HG03442 (cell line): ENCODE data around the gene PIP5K1C.

Experiments used
- ATAC-seq: cut with Tn5 transposase; IDR thresholded peaks from one replicate; pipeline ENCODE4 v1.9.1; 2021; ENCODE audit warnings: mild to moderate bottlenecking, moderate library complexity; ENCODE audit not compliant: unreplicated experiment

PIP5K1C gene

GRCh38 chr19:3646336-3647092, 53.8 kb downstream of the PIP5K1C start:
- ATAC-seq: no peak

DNA sequence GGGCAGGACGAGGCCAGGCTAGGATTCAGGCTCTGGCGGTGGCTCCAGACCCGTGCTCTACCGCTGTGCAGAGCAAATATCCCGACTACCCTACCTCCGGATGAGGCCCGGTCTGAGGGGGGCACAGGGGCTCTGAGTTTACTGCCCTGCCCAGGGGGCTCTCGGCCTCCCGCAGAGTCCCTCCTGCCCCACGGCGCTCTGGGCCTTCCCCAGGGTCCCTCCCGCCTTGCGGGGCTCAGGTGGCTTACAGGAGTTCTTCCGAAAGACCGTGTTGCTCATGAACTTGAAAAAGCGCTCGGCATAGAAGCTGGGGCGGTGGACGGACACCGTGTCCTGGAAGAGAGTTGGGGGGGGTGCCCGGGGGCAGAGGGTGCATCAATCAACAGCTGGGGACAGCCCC, 54.5 kb downstream of the PIP5K1C start:
- ATAC-seq: no peak

DNA sequence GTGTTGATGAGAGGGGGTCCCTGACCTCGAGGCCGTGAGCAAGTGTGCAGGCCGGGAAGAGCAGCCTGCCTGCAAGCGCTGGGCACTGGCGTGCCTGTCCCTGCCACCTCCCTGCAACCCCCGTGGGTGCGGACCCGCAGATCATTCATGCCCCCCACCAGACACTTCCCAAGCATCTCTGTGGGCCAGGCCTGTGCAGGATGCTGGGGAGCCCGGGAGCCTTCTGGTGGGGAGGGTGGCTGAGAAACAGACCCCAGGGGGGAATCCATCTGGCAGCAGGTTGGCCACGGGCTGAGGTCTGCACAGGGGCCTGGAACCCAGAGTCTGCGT, 55.2 kb downstream of the PIP5K1C start:
- ATAC-seq: no peak

DNA sequence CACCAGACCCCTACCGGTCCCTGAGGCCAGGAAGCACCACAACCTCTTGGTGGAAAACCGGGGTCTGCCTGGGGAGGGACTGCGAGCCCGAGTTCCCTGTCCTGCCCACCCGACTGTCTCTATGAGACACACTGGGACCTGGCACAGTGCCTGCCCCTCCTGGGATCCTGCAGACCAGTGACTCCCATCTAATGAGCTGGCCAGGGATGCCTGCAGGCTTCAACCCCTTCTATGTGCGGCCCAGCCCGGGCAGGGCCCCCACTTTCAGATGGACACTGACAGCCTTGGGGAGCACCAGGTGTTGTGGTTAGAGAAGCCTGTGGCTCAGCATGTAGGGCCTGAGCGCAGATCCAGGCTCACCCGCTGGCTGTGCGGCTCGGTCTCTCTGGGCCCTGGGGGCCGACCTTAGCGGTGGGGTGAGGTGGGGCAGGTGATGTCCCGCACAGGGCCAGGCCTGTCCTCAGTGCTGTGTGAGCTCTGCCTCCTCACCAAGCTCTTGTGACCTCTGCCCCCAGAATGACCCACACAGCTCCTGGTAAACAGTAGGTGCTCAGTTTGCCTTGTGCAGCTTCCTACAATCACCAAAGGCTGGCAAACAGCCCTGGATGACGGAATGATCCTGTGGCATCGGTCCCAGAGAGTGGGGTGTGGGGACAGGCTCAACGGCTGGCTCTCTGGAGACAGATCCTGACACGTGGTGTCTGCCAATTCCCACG, 55.8 kb downstream of the PIP5K1C start:
- ATAC-seq: no peak

DNA sequence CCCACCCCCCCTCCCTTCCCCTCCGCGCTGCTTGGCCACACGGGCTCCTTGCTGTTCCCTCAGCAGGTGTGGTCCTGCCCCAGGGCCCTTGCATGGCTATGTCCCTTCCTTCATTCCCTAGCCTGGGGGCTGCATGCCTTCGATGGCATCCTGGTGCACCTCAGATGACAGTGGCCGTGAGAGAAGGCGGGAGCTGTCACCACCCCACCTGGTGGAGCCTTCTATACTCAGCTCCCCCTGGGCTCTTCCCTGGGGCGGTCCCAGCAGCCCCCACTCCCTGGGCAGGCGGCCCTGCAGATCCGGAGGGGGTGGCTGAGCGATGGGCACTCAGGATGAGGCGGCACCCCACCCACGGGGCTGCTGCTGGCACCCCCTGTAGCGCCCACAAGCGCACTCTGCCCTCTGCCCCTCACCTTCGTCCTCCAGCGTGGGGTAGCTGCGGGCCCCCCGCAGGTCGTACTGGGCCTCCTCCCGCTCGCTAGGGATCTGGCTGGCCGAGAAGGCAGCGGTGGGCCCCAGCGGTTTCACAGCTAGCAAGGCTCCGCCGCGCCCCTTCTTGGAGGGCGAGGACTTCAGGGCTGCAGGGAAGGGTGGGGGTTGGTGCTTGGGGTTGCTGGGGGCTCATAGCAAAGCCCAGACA, 56.5 kb downstream of the PIP5K1C start:
- no peak for ATAC-seq

- no peak for ATAC-seq
Observed at GRCh38 chr19:3642987-3643673, 57.1 kb downstream of the PIP5K1C start.

- no peak for ATAC-seq
Observed at GRCh38 chr19:3642296-3642695, 58.0 kb downstream of the PIP5K1C start.

GRCh38 chr19:3641515-3642269, 58.6 kb downstream of the PIP5K1C start:
- no peak for ATAC-seq

- no peak for ATAC-seq
Observed at GRCh38 chr19:3639479-3639878, 60.8 kb downstream of the PIP5K1C start.

GRCh38 chr19:3638208-3639193, 61.8 kb downstream of the PIP5K1C start:
- ATAC-seq: no peak

DNA sequence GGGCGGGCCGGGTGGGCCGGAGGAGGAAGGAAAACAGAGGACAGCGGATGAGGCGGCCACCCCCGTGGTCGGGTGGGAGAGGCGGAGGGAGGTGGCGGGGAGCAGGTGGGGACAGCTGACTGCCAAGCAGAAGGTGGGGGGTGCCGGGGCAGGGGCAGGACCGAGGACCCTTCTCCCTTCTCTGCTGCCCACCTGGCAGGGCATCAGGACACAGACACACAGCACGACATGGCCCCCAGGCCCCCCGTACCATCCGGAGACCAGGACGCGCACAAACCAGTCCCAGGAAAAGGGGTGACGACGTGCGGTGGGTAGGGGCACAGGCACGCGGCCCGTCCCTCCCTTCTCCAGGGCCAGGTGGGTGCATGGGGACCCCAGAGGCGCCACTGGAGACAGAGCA, 62.6 kb downstream of the PIP5K1C start:
- ATAC-seq: no peak

- no peak for ATAC-seq
Observed at GRCh38 chr19:3636962-3637361, 63.3 kb downstream of the PIP5K1C start.

DNA sequence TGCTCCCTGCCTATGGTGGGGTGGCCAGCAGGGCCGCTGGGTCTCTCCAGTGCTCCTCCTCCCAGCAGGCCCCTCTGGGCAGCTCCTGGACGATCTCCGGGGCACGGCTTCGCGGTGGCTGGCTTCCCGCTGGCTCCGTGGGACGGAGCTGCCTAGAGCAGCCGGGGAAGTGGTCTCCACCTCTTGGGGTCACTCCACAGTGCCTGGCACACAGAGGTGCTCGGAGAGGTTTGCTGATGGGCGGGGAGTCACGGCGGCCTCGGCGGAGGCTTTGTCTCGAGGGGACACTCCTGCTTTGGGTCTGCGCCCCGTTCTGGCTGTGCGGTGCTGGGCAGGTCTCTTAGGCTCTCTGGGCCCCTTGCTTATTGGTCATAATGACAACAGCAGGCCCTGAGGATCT, 63.8 kb downstream of the PIP5K1C start:
- no peak for ATAC-seq

DNA sequence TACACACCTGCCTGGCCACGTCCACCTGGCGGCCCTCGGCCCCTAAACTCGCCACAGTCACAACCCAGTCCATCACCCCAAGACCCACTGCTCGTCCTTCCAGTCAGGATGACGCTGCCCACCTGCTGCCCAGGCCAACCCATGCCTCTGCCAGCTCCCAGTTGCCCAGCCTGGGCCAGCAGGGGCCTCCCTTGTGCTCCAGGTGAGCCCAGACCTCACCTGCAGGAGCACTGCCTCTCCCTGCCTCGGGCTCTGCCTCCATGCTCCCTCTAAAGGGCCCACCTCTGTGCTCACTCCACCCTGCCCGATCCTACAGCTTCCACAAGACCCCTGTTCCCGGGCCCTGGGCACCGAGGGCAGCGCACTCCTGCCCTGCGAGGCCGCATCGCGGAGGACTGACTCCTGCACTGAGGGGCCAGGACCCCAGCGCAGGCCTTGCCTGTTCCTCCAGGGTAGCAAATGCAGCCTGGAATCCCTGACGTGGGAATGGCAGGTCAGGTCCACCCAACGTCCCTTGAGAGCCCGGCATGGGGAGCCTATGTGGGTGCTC, 65.7 kb downstream of the PIP5K1C start:
- no peak for ATAC-seq

DNA sequence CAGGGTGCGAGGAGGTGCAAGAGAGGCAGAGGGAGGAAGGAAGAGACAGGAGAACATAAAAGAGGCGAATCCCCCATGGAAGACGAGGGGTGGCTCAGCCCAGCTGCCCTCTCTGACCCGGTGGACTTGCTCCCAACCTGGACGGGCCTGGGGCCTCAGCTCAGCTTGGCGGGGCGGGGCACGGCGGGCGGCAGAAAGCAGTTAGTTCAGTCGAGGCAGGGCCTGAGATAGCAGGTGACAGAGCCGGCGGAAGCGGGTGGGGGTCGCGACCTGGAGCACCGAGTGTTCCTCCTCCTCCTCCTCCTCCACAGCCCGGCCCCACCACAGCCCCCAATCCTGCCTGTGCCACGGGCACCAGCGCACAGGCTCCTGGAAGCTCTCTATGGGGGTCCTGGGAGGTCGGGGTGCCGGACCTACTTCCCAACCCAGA, 66.7 kb downstream of the PIP5K1C start:
- ATAC-seq: no peak

DNA sequence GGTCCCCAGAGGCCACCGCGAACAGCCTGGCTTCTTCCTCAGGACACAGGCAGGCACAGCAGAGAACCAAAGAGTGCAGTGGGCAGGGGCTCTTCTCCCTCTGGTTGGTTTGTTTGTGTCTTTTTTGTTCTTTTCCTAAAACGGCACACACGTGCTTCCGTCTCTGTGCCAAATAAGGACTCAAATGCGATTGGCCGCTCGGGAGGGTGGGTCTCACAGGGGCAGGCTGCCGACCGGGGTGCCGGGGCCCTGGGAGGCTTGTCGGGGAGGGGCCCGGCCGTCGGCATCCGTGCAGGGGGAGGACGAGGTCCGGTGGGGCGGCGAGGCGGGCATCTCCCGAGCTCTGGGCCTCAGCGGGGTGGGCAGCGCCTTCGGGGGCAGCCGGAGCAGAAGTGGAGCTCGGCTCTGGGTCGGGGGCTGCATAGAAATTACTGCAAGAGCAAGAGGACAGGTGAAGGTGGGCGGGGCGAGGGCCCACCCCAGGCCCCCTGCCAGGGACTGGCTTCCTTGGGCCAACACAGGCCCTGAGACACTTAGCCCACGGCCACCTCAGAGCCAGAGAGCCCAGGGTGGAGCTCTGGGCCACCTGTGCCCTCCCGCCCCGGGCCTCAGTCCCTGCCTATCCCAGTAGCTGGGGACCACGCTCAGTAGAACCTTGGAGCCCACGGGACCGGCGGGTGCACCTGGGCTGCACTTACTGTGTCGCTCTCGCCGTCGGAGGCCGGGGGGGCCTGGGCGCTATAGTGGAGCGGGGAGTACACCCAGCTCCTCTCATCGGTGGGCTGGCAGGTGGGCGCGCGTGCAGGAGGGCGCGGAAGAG, 67.3 kb downstream of the PIP5K1C start:
- ATAC-seq: no peak

DNA sequence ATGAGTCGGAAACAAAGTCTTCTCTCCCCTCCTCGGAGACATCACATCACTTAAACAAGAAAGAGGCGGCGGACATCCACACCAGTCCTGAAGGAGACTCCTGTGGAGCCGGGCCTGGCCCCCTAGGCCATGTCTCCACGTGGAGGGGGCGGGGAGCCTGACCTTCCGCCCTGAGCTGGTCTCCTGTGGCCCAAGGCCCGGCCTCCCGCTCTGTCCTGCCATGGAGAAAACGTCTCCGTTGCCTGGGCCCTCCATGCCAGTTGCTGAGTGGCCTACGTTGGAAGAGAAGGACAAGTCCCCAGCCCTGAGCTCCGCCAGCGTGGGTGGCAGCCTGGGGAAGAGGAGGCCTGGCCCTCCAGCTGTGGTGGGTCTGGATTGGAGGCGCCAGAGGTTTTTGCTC, 68.2 kb downstream of the PIP5K1C start:
- no peak for ATAC-seq

DNA sequence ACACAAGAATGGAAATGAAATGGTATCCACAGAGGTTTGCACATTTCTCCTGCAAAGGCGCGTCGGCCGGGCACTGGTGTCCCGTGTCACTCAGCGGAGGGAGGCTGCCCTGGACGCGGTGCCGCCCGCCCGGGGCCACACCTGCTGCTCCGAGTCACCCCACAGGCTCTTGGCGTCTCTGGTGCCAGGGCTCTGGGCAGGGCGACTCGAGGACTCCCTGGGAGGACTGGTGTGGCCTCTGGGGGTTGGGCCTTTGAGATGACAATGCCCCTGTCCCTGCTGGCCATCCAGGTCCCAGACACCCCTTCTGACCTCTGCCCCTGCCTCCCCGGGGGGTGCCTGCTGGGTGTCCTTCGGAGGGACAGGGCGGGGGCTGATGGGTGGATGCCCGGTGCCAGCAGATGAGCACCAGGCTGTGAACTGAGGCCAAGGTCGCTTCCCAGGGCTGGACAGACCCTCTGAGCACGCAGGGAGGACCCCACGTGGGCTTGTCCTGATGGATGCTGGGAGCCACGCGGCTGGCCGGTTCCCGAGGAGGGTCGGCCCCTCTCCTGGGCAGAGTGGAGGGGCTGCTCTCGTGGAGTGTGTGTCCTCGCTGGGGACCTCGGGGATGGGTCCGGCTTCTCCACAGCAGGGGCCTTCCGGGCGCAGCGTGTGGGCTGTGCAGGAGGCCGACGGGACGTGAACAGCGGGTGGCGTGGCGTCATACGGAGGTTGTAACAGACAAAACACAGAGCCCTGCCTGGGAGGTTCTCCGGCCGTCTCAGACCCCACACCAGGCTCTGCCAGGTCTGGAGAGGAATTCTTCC, 69.0 kb downstream of the PIP5K1C start:
- ATAC-seq: no peak
